ENCODE data around the gene DHH.
"Not testable (repeated sequence)": the region's sequence is repeated elsewhere in the genome, so short reads cannot be mapped to it uniquely, and the experiment has no call there.

DHH gene

GRCh38 chr12:49094160-49094974 is at the start of gene DHH:
Gene DHH, minus strand, starts transcription at chr12:49094801. Its CDS starts 289 bp downstream, at chr12:49094512.
- no peak for DNase-seq (ENCODE audit: low read depth)
- TF ChIP-seq CTCF (IDR thresholded peaks at IDR 0.05; ENCODE audit: low read length, missing control alignments), result no peak
- no peak within 1 kb of the TSS for H3K4me3 ChIP-seq (replicated peaks; ENCODE audit: low read depth, low read length)

GRCh38 chr12:49144384-49144783 is 49.8 kb upstream of the DHH start:
- no peak for DNase-seq (ENCODE audit: low read depth)
- no peak overlapping the region for H3K4me3 ChIP-seq (replicated peaks; ENCODE audit: low read depth, low read length)
- TF ChIP-seq CTCF (IDR thresholded peaks at IDR 0.05; ENCODE audit: low read length, missing control alignments), result no peak

- TF ChIP-seq CTCF (IDR thresholded peaks at IDR 0.05; ENCODE audit: low read length, missing control alignments), result no peak
- no peak overlapping the region for H3K4me3 ChIP-seq (replicated peaks; ENCODE audit: low read depth, low read length)
- no peak for DNase-seq (ENCODE audit: low read depth)
These were observed 44.4 kb upstream of the DHH start for GRCh38 chr12:49138999-49139398.

GRCh38 chr12:49138587-49138986 is 44.0 kb upstream of the DHH start:
- no peak overlapping the region for H3K4me3 ChIP-seq (replicated peaks; ENCODE audit: low read depth, low read length)
- no peak for TF ChIP-seq CTCF (IDR thresholded peaks at IDR 0.05; ENCODE audit: low read length, missing control alignments)

GRCh38 chr12:49137476-49137875 is 42.9 kb upstream of the DHH start:
- TF ChIP-seq CTCF (IDR thresholded peaks at IDR 0.05; ENCODE audit: low read length, missing control alignments), result no peak
- no peak for DNase-seq (ENCODE audit: low read depth)
- H3K4me3 ChIP-seq (replicated peaks; ENCODE audit: low read depth, low read length), result no peak overlapping the region

More at GRCh38 chr12:49138587-49138986, 44.0 kb upstream of the DHH start:
- no peak for DNase-seq (ENCODE audit: low read depth)

- not testable (repeated sequence) for H3K4me3 ChIP-seq (replicated peaks; ENCODE audit: low read depth, low read length); DNase-seq (ENCODE audit: low read depth)
These were observed 42.4 kb upstream of the DHH start for GRCh38 chr12:49136997-49137396.

- no peak for TF ChIP-seq CTCF (IDR thresholded peaks at IDR 0.05; ENCODE audit: low read length, missing control alignments)
- no peak overlapping the region for H3K4me3 ChIP-seq (replicated peaks; ENCODE audit: low read depth, low read length)
- no peak for DNase-seq (ENCODE audit: low read depth)
These were observed 39.0 kb upstream of the DHH start for GRCh38 chr12:49133590-49133989.

All from fibroblast of pulmonary artery (primary cell).